Measurements from ENCODE around the gene UCHL1. TPM values are rescaled to one million over a fixed set of nuclear protein-coding genes. Genes with fewer than 3 reads are reported as not detected.

UCHL1 gene
- total RNA-seq, 1 experiment from 2014 or later: 19.3 TPM

DNA sequence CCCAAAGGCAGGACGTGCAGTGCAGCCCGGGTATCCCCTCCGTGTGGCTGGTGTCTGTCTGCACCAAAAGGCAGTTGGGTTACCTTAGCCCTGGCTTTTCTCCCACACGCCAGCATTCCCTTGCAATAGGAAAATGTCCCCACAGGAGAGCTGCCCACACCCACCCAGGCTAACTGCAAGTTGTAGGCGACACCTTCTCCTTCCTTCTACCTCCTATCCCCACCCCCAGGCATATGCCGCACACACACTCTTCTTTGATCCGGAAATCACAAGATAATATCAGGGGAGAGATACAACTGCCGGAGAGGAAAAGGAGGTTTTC, 41.9 kb upstream of the UCHL1 start:
- CTCF ChIA-PET: interaction anchor here (0.7 to 2.4 kb wide), 4 partner anchors 14 to 238 kb away, joined by 3 to 28 read pairs (median 4); no protein-coding TSS in a partner anchor
- Mint-ChIP-seq H3K27me3 (ENCODE audit: unreplicated experiment) (no peaks in the 10 kb centered on the region), H3K27ac (ENCODE audit: unreplicated experiment) (no peak overlapping the region), H3K9me3 (ENCODE audit: low read depth, unreplicated experiment) (no peaks in the 10 kb centered on the region), H3K4me3 (ENCODE audit: low read depth, unreplicated experiment) (peak overlapping the region; percentile 71), H3K36me3 (ENCODE audit: insufficient read depth, unreplicated experiment) (peaks cover 31% of the 10 kb centered on the region), H3K4me1 (ENCODE audit: low read depth, unreplicated experiment) (no peaks in the 10 kb centered on the region)
- peak; percentile 3 for DNase-seq
- BruUV-seq (replicated peaks): no TSS peak
- intact Hi-C loops (cut with micrococcal nuclease; ENCODE audit: unreplicated experiment): no loop called here
- TF ChIP-seq, protein P1, sequence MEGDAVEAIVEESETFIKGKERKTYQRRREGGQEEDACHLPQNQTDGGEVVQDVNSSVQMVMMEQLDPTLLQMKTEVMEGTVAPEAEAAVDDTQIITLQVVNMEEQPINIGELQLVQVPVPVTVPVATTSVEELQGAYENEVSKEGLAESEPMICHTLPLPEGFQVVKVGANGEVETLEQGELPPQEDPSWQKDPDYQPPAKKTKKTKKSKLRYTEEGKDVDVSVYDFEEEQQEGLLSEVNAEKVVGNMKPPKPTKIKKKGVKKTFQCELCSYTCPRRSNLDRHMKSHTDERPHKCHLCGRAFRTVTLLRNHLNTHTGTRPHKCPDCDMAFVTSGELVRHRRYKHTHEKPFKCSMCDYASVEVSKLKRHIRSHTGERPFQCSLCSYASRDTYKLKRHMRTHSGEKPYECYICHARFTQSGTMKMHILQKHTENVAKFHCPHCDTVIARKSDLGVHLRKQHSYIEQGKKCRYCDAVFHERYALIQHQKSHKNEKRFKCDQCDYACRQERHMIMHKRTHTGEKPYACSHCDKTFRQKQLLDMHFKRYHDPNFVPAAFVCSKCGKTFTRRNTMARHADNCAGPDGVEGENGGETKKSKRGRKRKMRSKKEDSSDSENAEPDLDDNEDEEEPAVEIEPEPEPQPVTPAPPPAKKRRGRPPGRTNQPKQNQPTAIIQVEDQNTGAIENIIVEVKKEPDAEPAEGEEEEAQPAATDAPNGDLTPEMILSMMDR (IDR thresholded peaks at IDR 0.05; ENCODE audit: unreplicated experiment): no peak

DNA sequence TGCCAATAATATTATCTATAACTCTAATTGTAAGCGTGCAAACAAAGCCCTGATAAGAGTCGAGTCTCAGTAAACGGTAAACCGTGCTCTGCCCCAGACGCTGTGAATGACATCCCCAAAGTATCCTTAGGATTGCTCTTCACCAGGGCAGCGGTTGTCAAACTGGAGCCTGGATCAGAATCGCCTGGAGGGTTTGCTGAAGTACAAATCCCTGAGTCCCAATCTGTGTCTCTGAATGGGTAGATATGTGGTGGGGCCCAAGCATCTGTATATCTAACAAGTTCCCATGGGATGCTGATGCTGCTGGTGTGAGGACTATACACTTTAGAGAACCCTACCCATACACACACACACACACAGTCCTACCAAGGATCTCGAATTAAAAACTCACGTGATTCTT, 41.6 kb upstream of the UCHL1 start:
- CTCF ChIA-PET: interaction anchor here (2.4 kb wide), 1 partner anchor 239 kb away, joined by 28 read pairs; no protein-coding TSS in a partner anchor
- no TSS peak for BruUV-seq (replicated peaks)
- DNase-seq: no peak
- H3K9me3 Mint-ChIP-seq (ENCODE audit: low read depth, unreplicated experiment): no peaks in the 10 kb centered on the region
- H3K4me3 Mint-ChIP-seq (ENCODE audit: low read depth, unreplicated experiment): peak overlapping the region; percentile 71
- intact Hi-C loops (cut with micrococcal nuclease; ENCODE audit: unreplicated experiment): no loop called here
- peaks cover 31% of the 10 kb centered on the region for H3K36me3 Mint-ChIP-seq (ENCODE audit: insufficient read depth, unreplicated experiment)
- H3K27me3 Mint-ChIP-seq (ENCODE audit: unreplicated experiment): no peaks in the 10 kb centered on the region
- peak overlapping the region; percentile 97 for H3K27ac Mint-ChIP-seq (ENCODE audit: unreplicated experiment)
- TF ChIP-seq, protein P1 (IDR thresholded peaks at IDR 0.05; ENCODE audit: unreplicated experiment): no peak
- no peaks in the 10 kb centered on the region for H3K4me1 Mint-ChIP-seq (ENCODE audit: low read depth, unreplicated experiment)

DNA sequence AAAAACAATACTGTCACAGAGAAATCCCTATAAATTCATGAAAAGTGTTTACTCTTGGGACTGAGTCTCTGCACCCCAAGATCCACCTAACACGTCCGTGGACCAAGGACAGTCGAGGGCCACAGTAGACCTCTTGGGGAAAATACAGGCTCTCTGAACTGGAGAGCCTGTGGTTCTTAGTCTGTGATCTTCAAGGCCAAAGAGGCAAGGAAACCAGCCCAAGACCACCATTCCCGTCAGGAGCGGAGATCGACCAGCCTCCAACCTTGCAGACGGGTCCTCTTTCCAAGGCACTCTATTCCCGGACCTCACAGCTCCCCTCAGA, 40.8 kb upstream of the UCHL1 start:
- no TSS peak for BruUV-seq (replicated peaks)
- intact Hi-C loops (cut with micrococcal nuclease; ENCODE audit: unreplicated experiment): no loop called here
- no peaks in the 10 kb centered on the region for H3K4me1 Mint-ChIP-seq (ENCODE audit: low read depth, unreplicated experiment)

DNA sequence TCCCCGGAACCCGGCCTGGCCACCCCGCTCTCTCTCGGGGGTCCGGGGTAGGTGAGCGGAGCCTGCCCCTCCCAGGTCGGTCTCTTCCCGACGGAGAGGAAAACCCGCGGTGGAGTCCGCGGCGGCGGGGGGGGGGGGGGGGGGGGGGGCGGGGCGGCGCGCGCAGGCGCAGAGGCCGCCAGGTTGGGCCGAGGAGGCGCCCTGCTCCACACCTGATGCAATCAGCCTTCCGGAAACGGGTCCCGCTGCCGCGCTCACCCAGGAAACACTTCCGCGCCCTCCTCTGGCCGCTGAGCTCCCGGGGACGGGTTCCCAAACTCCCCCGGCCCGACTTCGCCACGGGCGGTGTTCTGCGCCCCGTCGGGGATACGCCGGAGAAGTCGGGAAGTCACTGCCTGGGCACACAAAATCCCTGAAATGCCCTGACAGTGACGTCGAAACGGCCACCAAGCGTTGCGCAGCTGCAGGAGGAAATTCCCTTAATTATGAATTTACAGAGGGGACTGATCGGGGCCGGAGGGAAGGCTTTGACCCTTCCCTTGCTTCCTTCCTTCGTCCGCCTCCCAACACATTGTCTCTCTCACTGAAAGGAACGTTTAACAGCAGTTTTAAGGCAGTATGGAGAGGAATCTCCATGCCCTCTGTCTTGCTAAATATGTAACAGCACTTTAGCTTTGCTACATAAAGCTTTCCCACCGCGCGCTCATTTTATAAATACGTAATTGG, 40.3 kb upstream of the UCHL1 start:
- Mint-ChIP-seq H3K36me3 (ENCODE audit: insufficient read depth, unreplicated experiment) (peaks cover 31% of the 10 kb centered on the region), H3K4me3 (ENCODE audit: low read depth, unreplicated experiment) (peak overlapping the region; percentile 71), H3K9me3 (ENCODE audit: low read depth, unreplicated experiment) (no peaks in the 10 kb centered on the region), H3K27me3 (ENCODE audit: unreplicated experiment) (no peaks in the 10 kb centered on the region), H3K4me1 (ENCODE audit: low read depth, unreplicated experiment) (no peaks in the 10 kb centered on the region), H3K27ac (ENCODE audit: unreplicated experiment) (peak overlapping the region; percentile 97)
- BruUV-seq (replicated peaks): TSS peak; percentile 100
- peak; percentile 82 for DNase-seq
- intact Hi-C loops (cut with micrococcal nuclease; ENCODE audit: unreplicated experiment): no loop called here
- CTCF ChIA-PET: interaction anchor here (0.6 to 1.4 kb wide), 6 partner anchors 12 to 855 kb away, joined by 3 to 9 read pairs (median 6); no protein-coding TSS in a partner anchor
- TF ChIP-seq, protein P1 (IDR thresholded peaks at IDR 0.05; ENCODE audit: unreplicated experiment): peak; percentile 22

More for the DNA sequence above, 40.8 kb upstream of the UCHL1 start:
- no peaks in the 10 kb centered on the region for H3K9me3 Mint-ChIP-seq (ENCODE audit: low read depth, unreplicated experiment)
- peaks cover 31% of the 10 kb centered on the region for H3K36me3 Mint-ChIP-seq (ENCODE audit: insufficient read depth, unreplicated experiment)
- CTCF ChIA-PET: interaction anchor here (1.4 kb wide), 1 partner anchor 239 kb away, joined by 4 read pairs; no protein-coding TSS in a partner anchor
- peak overlapping the region; percentile 71 for H3K4me3 Mint-ChIP-seq (ENCODE audit: low read depth, unreplicated experiment)
- H3K27me3 Mint-ChIP-seq (ENCODE audit: unreplicated experiment): no peaks in the 10 kb centered on the region
- H3K27ac Mint-ChIP-seq (ENCODE audit: unreplicated experiment): peak overlapping the region; percentile 97
- TF ChIP-seq, protein P1 (IDR thresholded peaks at IDR 0.05; ENCODE audit: unreplicated experiment): no peak
- no peak for DNase-seq
